ENCODE results near the gene S100P. TPM values are rescaled to one million over a fixed set of nuclear protein-coding genes. Genes with fewer than 3 reads are reported as not detected.

The S100P gene
- total RNA-seq, 1 experiment from 2014 or later: 365 TPM

GRCh38 chr4:6739920-6740319, 46.2 kb downstream of the S100P start:
- Mint-ChIP-seq H3K9me3 (ENCODE audit: low read depth, unreplicated experiment) (no peaks in the 10 kb centered on the region), H3K4me1 (ENCODE audit: low read depth, unreplicated experiment) (no peaks in the 10 kb centered on the region), H3K4me3 (ENCODE audit: low read depth, unreplicated experiment) (no peak overlapping the region), H3K36me3 (ENCODE audit: insufficient read depth, unreplicated experiment) (no peaks in the 10 kb centered on the region), H3K27ac (ENCODE audit: unreplicated experiment) (no peak overlapping the region), H3K27me3 (ENCODE audit: unreplicated experiment) (no peaks in the 10 kb centered on the region)
- TF ChIP-seq, protein P1, sequence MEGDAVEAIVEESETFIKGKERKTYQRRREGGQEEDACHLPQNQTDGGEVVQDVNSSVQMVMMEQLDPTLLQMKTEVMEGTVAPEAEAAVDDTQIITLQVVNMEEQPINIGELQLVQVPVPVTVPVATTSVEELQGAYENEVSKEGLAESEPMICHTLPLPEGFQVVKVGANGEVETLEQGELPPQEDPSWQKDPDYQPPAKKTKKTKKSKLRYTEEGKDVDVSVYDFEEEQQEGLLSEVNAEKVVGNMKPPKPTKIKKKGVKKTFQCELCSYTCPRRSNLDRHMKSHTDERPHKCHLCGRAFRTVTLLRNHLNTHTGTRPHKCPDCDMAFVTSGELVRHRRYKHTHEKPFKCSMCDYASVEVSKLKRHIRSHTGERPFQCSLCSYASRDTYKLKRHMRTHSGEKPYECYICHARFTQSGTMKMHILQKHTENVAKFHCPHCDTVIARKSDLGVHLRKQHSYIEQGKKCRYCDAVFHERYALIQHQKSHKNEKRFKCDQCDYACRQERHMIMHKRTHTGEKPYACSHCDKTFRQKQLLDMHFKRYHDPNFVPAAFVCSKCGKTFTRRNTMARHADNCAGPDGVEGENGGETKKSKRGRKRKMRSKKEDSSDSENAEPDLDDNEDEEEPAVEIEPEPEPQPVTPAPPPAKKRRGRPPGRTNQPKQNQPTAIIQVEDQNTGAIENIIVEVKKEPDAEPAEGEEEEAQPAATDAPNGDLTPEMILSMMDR (IDR thresholded peaks at IDR 0.05; ENCODE audit: unreplicated experiment): no peak
- BruUV-seq (replicated peaks): no TSS peak
- intact Hi-C loops (cut with micrococcal nuclease; ENCODE audit: unreplicated experiment): no loop called here
- CTCF ChIA-PET: interaction anchor here (0.6 kb wide), 1 partner anchor 9 kb away, joined by 3 read pairs; no protein-coding TSS in a partner anchor
- no peak for DNase-seq

- no peak overlapping the region for H3K4me3 Mint-ChIP-seq (ENCODE audit: low read depth, unreplicated experiment)
- CTCF ChIA-PET: interaction anchor here (0.6 kb wide), 1 partner anchor 8 kb away, joined by 3 read pairs; no protein-coding TSS in a partner anchor
- no peaks in the 10 kb centered on the region for H3K36me3 Mint-ChIP-seq (ENCODE audit: insufficient read depth, unreplicated experiment)
- DNase-seq: no peak
- H3K27me3 Mint-ChIP-seq (ENCODE audit: unreplicated experiment): no peaks in the 10 kb centered on the region
- no peak overlapping the region for H3K27ac Mint-ChIP-seq (ENCODE audit: unreplicated experiment)
- no TSS peak for BruUV-seq (replicated peaks)
- no peaks in the 10 kb centered on the region for H3K4me1 Mint-ChIP-seq (ENCODE audit: low read depth, unreplicated experiment)
- no peaks in the 10 kb centered on the region for H3K9me3 Mint-ChIP-seq (ENCODE audit: low read depth, unreplicated experiment)
- TF ChIP-seq, protein P1 (IDR thresholded peaks at IDR 0.05; ENCODE audit: unreplicated experiment): no peak
- intact Hi-C loops (cut with micrococcal nuclease; ENCODE audit: unreplicated experiment): no loop called here
These were observed 46.7 kb downstream of the S100P start for GRCh38 chr4:6740347-6740746.

DNA sequence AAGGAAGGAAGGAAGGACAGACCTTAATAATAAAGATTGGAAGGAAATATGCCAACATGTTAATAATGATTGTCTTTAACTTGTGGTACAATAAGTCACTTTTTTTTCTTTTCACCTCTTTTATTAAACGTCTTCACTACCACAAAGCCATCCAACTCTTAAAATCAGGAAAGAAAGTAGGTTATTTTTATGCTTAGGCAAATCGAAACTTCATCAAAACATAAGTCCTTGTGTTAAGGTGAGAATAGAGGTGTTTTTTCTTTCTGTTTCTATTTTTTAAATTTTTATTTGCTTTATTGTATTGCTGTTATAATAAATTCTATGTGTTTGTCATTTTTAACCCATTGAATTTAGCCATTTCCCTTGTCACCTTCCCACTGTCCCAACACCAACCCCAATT, 48.8 kb downstream of the S100P start:
- DNase-seq: no peak
- Mint-ChIP-seq H3K27ac (ENCODE audit: unreplicated experiment) (no peak overlapping the region), H3K4me3 (ENCODE audit: low read depth, unreplicated experiment) (no peak overlapping the region), H3K4me1 (ENCODE audit: low read depth, unreplicated experiment) (peaks cover 13% of the 10 kb centered on the region), H3K9me3 (ENCODE audit: low read depth, unreplicated experiment) (no peaks in the 10 kb centered on the region), H3K27me3 (ENCODE audit: unreplicated experiment) (no peaks in the 10 kb centered on the region), H3K36me3 (ENCODE audit: insufficient read depth, unreplicated experiment) (no peaks in the 10 kb centered on the region)
- CTCF ChIA-PET: no interaction called here
- BruUV-seq (replicated peaks): no TSS peak
- TF ChIP-seq, protein P1 (IDR thresholded peaks at IDR 0.05; ENCODE audit: unreplicated experiment): no peak
- intact Hi-C loops (cut with micrococcal nuclease; ENCODE audit: unreplicated experiment): no loop called here

DNA sequence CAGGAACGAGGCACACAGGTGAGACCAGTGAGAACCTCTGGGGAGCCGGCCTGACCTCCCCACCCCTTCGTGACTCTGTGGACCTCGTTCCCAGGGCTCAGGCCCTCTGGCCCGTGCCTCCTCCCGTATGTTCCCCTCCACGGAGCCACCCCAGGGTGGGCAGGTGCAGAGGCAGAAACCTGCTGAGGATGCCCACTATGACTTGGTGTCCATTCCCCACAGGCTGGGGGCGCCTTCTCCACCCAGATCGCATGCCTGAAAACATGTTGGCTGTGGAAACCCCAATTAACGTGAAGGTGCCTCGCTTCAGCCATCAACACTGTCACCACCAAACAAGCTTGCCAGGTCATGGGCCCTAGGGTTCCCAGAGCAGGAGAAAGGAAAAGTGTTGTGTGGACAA, 49.3 kb downstream of the S100P start:
- Mint-ChIP-seq H3K27me3 (ENCODE audit: unreplicated experiment) (no peaks in the 10 kb centered on the region), H3K36me3 (ENCODE audit: insufficient read depth, unreplicated experiment) (no peaks in the 10 kb centered on the region), H3K4me3 (ENCODE audit: low read depth, unreplicated experiment) (no peak overlapping the region), H3K27ac (ENCODE audit: unreplicated experiment) (no peak overlapping the region), H3K9me3 (ENCODE audit: low read depth, unreplicated experiment) (no peaks in the 10 kb centered on the region), H3K4me1 (ENCODE audit: low read depth, unreplicated experiment) (peaks cover 17% of the 10 kb centered on the region)
- TF ChIP-seq, protein P1 (IDR thresholded peaks at IDR 0.05; ENCODE audit: unreplicated experiment): no peak
- intact Hi-C loops (cut with micrococcal nuclease; ENCODE audit: unreplicated experiment): no loop called here
- DNase-seq: no peak
- CTCF ChIA-PET: interaction anchor here (0.6 kb wide), 2 partner anchors 10 to 325 kb away, joined by 4 read pairs; partner anchors contain the start of gene GRPEL1
- BruUV-seq (replicated peaks): no TSS peak

Other genes starting within 250 kb of the S100P start
- 9.4 and 9.8 TPM in 2 replicates for gene PPP2R2C, start 221.3 kb upstream of the S100P start, total RNA-seq (2022)
- 30.9 and 36.2 TPM in 2 replicates for gene MAN2B2, start 118.7 kb upstream of the S100P start, total RNA-seq (2022)
- gene MRFAP1, start 53.2 kb upstream of the S100P start, total RNA-seq (2022): 151 and 154 TPM in 2 replicates
- gene MRFAP1L1, start 16.0 kb downstream of the S100P start, total RNA-seq (2022): 31.7 and 33.1 TPM in 2 replicates
- gene BLOC1S4, start 22.3 kb downstream of the S100P start, total RNA-seq (2022): 9.2 and 13.2 TPM in 2 replicates
- 17.4 and 17.7 TPM in 2 replicates for gene KIAA0232, start 88.8 kb downstream of the S100P start, total RNA-seq (2022)
- gene TBC1D14, start 215.9 kb downstream of the S100P start, total RNA-seq (2022): 26.1 and 26.4 TPM in 2 replicates

Measured in Calu3 (cell line).